Nephron progenitor cell (in vitro differentiated cells): ENCODE measurements around the gene GMDS.
A peak's percentile ranks its signal among the peaks of the same experiment; 100 is the strongest.

Experiments
- DNase-seq: peaks from one replicate; pipeline ENCODE4 v3.0.0; 2021
- H3K27ac Mint-ChIP-seq: 2 replicates; pipeline ENCODE4 v1.8.0; 2021; ENCODE audit warnings: mild to moderate bottlenecking, moderate library complexity, mixed read lengths
- H3K27me3 Mint-ChIP-seq: 2 replicates; pipeline ENCODE4 v1.8.0; 2021; ENCODE audit warnings: mild to moderate bottlenecking, low read depth, mixed read lengths; ENCODE audit not compliant: poor library complexity
- H3K36me3 Mint-ChIP-seq: 2 replicates; pipeline ENCODE4 v1.8.0; 2021; ENCODE audit warnings: low read depth, mixed read lengths
- H3K4me1 Mint-ChIP-seq: 2 replicates; pipeline ENCODE4 v1.8.0; 2021; ENCODE audit warnings: mixed read lengths
- H3K4me3 Mint-ChIP-seq: 2 replicates; pipeline ENCODE4 v1.8.0; 2021; ENCODE audit warnings: mild to moderate bottlenecking, moderate library complexity, mixed read lengths
- H3K9me3 Mint-ChIP-seq: 2 replicates; pipeline ENCODE4 v1.8.0; 2021; ENCODE audit warnings: mild to moderate bottlenecking, moderate library complexity, mixed read lengths
- CTCF ChIP-seq: fragments of 200-600 bp; sonication (generic); IDR thresholded peaks from 2 replicates; pipeline ENCODE4 v1.5.0; 2021; ENCODE audit warnings: antibody characterized with exemption

The GMDS gene

GRCh38 chr6:2044192-2044591 is 201.2 kb downstream of the GMDS start:
- no peak for TF ChIP-seq CTCF
- no peak overlapping the region for H3K27ac Mint-ChIP-seq
- H3K27me3 Mint-ChIP-seq = peaks cover 5% of the 10 kb centered on the region
- no peak for DNase-seq
- peaks cover 18% of the 10 kb centered on the region for H3K36me3 Mint-ChIP-seq
- H3K4me3 Mint-ChIP-seq = no peak overlapping the region
- H3K9me3 Mint-ChIP-seq = peaks cover 18% of the 10 kb centered on the region
- H3K4me1 Mint-ChIP-seq = peaks cover 29% of the 10 kb centered on the region

GRCh38 chr6:2042956-2043648 is 202.3 kb downstream of the GMDS start:
- DNase-seq = no peak
- no peak overlapping the region for H3K4me3 Mint-ChIP-seq
- H3K9me3 Mint-ChIP-seq = peaks cover 15% of the 10 kb centered on the region
- peaks cover 5% of the 10 kb centered on the region for H3K27me3 Mint-ChIP-seq
- no peak for TF ChIP-seq CTCF
- H3K27ac Mint-ChIP-seq = no peak overlapping the region
- peaks cover 18% of the 10 kb centered on the region for H3K36me3 Mint-ChIP-seq
- peaks cover 40% of the 10 kb centered on the region for H3K4me1 Mint-ChIP-seq

- H3K36me3 Mint-ChIP-seq = peaks cover under 1% of the 10 kb centered on the region
- H3K27ac Mint-ChIP-seq = no peak overlapping the region
- DNase-seq = no peak
- no peak overlapping the region for H3K4me3 Mint-ChIP-seq
- no peak for TF ChIP-seq CTCF
- H3K27me3 Mint-ChIP-seq = peaks cover 3% of the 10 kb centered on the region
- H3K4me1 Mint-ChIP-seq = peaks cover 68% of the 10 kb centered on the region
- peaks cover under 1% of the 10 kb centered on the region for H3K9me3 Mint-ChIP-seq
Measured at GRCh38 chr6:2038092-2038491, 207.3 kb downstream of the GMDS start.

- TF ChIP-seq CTCF = peak; percentile 14
- DNase-seq = no peak
- Mint-ChIP-seq H3K36me3 (no peaks in the 10 kb centered on the region), H3K4me1 (peaks cover 62% of the 10 kb centered on the region), H3K9me3 (no peaks in the 10 kb centered on the region), H3K27me3 (peaks cover 2% of the 10 kb centered on the region), H3K4me3 (no peak overlapping the region), H3K27ac (peak overlapping the region; percentile 45)
Measured at GRCh38 chr6:2037237-2037926, 208.0 kb downstream of the GMDS start.

- peaks cover 56% of the 10 kb centered on the region for H3K4me1 Mint-ChIP-seq
- no peak for TF ChIP-seq CTCF
- H3K27ac Mint-ChIP-seq = peak overlapping the region; percentile 45
- H3K4me3 Mint-ChIP-seq = no peak overlapping the region
- H3K36me3 Mint-ChIP-seq = no peaks in the 10 kb centered on the region
- H3K9me3 Mint-ChIP-seq = no peaks in the 10 kb centered on the region
- no peaks in the 10 kb centered on the region for H3K27me3 Mint-ChIP-seq
- DNase-seq = no peak
Measured at GRCh38 chr6:2036710-2037023, 208.7 kb downstream of the GMDS start.
